Inflammatory macrophage treated with lipopolysaccharide for 4 hours (primary cell): ENCODE measurements around the gene CCDC174.
A peak's percentile ranks its signal among the peaks of the same experiment; 100 is the strongest.

ENCODE experiments used
- DNase-seq: peaks from one replicate; pipeline ENCODE4 v3.0.0-alpha.2; 2020

The CCDC174 gene

GRCh38 chr3:14627815-14628214 lies 23.7 kb upstream of the CCDC174 start:
- DNase-seq: no peak

GRCh38 chr3:14628406-14628805 lies 23.2 kb upstream of the CCDC174 start:
- no peak for DNase-seq

- DNase-seq: no peak
Observed at GRCh38 chr3:14630404-14631100, 21.0 kb upstream of the CCDC174 start.

GRCh38 chr3:14631101-14631497 lies 20.5 kb upstream of the CCDC174 start:
- DNase-seq: no peak

- no peak for DNase-seq
Observed at GRCh38 chr3:14631687-14632441, 19.7 kb upstream of the CCDC174 start.

- DNase-seq: no peak
Observed at GRCh38 chr3:14632442-14632930, 19.1 kb upstream of the CCDC174 start.

DNA sequence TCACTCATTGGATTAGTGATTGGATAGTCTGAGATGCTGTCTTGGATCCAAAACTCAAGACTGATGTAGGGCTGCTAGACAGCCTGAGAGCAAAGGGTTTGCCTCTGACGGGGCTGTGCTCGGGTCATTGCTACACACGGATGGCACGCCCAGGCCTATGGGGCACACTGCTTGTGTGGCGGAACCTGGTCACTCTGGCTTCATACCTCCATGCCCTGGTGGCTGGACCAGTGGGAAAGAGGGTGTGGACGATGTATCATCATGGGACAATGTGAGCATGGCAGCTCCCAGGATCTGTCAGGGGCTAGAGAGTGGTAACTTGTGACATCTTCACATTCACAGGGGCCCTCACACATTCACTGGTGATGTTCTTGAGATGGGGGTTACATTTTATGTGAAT lies 18.1 kb upstream of the CCDC174 start:
- no peak for DNase-seq

GRCh38 chr3:14633819-14634424 lies 17.6 kb upstream of the CCDC174 start:
- DNase-seq: peak; percentile 70

DNA sequence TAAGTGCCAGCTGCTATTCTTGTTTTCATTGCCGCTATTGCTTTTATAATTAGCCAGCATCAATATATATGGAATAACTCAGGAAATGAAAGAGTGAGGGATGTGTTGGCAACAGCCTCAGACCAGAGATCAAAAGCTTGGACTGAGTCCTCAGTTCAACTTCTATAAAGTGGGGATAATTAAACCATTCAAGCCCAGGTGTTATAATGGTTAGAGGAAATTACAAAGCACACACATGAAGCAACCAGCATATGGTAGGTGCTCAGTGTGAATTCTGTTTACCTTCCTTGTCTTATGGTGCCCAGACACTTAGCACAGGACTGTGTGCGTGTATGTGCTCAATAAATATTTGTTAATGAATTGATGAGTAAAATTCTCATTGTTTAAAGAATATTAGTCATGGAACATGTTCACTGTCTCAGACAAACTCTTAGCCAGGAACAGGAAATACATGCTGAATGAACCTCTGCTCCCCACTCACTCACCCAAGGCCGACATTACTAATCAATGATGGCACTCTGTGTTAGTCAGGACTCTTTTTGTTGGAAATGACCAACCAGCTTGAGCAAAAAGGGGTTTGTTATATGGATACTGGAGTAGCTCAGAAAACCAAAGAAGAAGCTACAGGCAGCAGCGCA lies 16.7 kb upstream of the CCDC174 start:
- DNase-seq: no peak

GRCh38 chr3:14636496-14637087 lies 15.0 kb upstream of the CCDC174 start:
- no peak for DNase-seq

GRCh38 chr3:14640157-14640562 lies 11.4 kb upstream of the CCDC174 start:
- DNase-seq: no peak

- no peak for DNase-seq
Observed at GRCh38 chr3:14640734-14641133, 10.8 kb upstream of the CCDC174 start.

DNA sequence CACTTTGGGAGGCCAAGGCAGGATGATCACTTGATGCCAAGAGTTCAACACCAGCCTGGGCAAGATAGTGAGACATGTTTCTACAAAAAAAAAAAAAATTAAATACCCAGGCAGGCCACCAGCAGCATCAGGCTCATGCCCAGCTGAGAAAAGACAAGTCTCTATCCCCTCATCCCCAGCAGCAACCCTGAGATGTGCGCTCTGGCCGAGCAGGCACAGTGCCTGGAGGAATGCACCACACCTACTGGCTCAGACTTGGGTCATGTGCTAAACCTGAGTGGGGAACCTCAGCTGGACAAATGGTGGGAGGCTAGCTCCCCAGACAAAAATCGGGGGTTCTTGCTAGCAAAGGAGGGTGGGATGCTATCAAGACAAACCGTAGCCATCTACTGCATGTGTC lies 10.2 kb upstream of the CCDC174 start:
- no peak for DNase-seq

- no peak for DNase-seq
Observed at GRCh38 chr3:14645453-14645852, 6.1 kb upstream of the CCDC174 start.

DNA sequence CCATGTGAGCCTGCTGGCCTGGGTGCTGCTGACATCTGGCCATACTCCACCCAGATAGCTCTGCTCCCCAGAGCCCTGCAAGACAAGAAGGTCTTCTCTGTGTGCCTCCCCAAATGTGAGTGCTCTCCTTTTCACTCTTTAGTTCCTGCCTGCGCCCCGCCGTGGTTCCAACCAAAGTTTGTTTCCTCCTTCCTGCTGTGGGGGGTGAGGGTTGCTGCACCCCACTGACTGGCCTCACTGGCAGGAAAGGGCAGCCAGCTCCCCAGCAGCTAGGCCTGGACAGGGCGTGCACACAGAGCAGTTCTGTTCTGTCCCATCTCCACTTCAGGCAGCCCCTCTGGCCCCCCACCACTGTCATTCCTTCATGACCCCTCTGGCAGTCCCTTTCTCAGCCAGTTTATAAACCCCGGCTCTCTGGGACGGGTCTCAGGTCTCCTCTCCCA lies 5.4 kb upstream of the CCDC174 start:
- DNase-seq: no peak

DNA sequence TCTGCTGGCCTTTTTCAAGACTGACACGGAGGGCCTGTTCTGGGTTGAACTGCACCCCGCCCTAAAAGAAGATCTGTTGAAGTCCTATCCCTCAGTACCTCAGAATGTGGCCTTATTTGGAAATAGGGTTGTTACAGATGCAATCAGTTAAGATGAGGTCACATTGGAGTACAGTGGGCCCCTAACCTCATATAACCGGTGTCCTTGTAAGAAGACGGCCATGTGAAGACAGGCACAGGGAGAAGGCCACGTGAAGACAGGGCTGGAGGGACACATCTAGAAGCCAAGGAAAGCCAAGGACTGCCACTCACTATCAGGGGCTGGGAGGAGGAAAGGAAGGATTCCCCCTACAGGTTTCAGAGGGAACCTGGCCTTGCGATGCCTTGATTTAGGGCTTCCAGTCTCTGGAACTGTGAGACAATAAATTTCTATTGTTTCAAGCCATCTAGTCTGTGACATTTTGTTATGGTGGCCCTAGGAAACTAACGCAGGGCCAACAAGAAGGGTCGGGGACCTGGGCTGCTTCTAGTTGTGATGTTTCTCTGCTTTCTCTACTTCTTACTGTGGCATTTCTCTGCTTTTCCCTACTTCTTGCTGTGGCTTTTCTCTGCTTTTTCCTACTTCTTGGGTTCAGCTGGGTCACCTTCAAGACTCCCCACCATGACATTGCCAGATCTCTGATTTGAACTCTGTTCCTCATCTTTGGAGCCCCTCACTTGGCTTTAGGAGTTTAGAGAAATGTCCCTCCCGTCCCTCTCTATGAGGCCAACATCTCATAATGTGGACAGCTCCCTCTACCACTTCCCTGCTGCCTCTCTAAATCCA lies 4.8 kb upstream of the CCDC174 start:
- no peak for DNase-seq

- DNase-seq: no peak
Observed at GRCh38 chr3:14647976-14648955, 3.3 kb upstream of the CCDC174 start.

DNA sequence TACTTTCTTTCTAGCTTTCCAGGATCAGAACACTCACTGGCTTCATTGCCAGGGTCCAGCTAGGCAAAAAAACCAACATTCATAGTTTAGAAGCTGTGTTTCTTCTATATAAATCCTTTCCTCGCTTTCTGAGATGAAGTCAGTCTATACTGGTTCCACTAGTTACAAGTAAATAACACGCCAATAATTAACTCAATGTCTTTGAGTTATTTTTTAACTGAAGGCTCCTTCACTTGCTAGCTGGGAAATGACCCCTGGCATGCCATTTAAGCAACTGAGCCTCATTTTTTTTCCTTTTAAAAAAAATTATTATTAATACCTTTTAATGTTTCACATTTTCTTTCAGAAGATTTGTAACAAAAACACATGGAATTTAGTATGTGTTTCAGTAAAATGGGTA lies 2.1 kb upstream of the CCDC174 start:
- DNase-seq: no peak

DNA sequence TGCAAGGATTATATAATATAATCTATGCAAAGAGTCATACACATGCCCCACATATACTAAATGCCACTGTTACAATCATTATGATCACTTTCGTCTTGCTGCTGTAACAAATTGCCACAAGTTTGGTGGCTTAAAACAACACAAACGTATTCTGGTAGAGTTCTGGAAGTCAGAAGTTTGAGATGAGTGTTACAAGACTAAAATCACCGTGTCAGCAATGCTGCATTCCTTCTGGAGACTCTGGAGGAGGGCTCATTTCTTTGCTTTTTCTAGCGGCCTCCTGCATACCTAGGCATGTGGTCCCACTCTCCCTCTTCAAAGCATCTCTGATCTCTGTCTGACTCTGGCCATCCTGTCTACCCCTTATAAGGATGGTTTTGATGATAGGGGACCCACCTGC lies 1.4 kb upstream of the CCDC174 start:
- no peak for DNase-seq

DNA sequence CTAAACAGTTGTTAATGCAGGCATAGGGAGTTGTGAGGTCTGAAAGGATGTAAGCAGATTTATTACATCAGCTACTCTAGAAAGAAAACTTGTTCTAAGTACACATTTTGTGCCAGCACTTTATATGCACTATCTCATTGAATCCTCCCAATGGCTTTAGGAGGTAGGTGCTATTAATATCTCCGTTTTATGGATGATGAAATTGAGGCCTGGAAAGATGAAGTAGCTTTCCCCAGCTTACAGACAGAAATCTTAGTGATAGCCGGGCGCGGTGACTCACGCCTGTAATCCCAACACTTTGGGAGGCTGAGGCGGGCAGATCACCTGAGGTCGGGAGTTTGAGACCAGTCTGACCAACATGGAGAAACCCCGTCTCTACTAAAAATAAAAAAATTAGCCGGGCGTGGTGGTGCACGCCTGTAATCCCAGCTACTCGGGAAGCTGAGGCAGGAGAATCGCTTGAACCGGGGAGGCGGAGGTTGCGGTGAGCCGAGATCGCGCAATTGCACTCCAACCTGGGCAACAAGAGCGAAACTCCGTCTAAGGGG lies 872 bp downstream of the CCDC174 start:
- DNase-seq: peak; percentile 18

- no peak for DNase-seq
Observed at GRCh38 chr3:14657579-14657978, 6.0 kb downstream of the CCDC174 start.
